Right lobe of liver (tissue), 4 donors: ENCODE measurements around the gene SLC39A1.

Experiments used
- CTCF ChIP-seq, 4 donors: fragments of 200-600 bp in 3 of 4; fragments of 450-650 bp in 1 of 4; IDR thresholded peaks; one replicate each; pipeline versions ENCODE4 v1.5.1 to v1.8.0; 2016 to 2022; ENCODE audit warnings: antibody characterized with exemption in 4 of 4, mild to moderate bottlenecking in 2 of 4
- POLR2A ChIP-seq: fragments of 450-650 bp; IDR thresholded peaks from one replicate; pipeline ENCODE4 v1.6.1; 2017; ENCODE audit warnings: antibody characterized with exemption, mild to moderate bottlenecking
- donor health status: DM: no; HTN: no; CAD: no.
- donor health status: DM: no; HTN: no; CAD: no.
- donor health status: DM: no; HTN: yes; CAD: no.

GRCh38 chr1:153967107-153967999 is 4.0 kb upstream of the SLC39A1 start, which contains the start of gene CREB3L4:
- TF ChIP-seq CTCF (IDR thresholded peaks at IDR 0.05) (peak in 3 of 4 donors; percentile 51 to 58 (median 54)), POLR2A (peak; percentile 91)
